GM19372 (cell line): Measurements from ENCODE around the gene ZFYVE28.

Experiments
- ATAC-seq: cut with Tn5 transposase; IDR thresholded peaks from one replicate; pipeline ENCODE4 v1.9.1; 2021; ENCODE audit warnings: mild to moderate bottlenecking, low read depth, moderate library complexity; ENCODE audit not compliant: unreplicated experiment

The ZFYVE28 gene

DNA sequence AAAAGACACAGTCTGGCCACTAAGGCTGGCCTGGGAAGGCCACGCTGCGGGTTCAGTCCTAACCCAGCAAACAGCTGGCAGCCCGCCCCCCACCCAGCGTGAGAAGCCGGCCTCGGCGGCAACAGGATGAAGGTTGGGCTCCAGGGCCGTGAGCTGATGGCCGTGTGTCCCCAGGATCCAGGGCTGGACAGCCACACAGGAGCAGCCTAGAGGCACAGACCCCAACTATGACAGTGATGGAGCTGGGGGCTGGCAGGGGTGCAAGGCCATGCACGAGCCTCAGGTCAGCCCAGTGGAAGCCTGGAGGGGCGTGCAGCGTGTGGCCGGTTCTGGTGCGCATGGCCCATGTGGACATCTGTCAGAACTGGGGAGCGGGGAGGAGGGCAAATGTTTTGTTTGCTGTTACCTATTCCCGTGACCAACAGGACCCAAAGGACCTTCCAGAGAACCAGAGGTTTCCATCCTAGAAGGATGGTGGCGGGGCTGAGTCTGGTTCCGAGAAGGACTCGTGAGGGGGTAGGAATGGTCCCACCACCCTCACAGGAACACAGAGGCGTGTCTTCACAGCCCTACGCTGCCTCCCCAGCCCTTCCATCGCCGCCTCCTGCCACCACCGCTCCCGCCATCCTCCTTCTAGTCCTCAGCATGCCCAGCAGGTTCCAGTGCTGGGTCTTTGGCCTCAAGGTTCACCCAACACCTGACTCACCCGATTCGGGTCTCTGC lies 46.5 kb downstream of the ZFYVE28 start:
- no peak for ATAC-seq

GRCh38 chr4:2370597-2371320 lies 47.7 kb downstream of the ZFYVE28 start:
- ATAC-seq, result no peak

DNA sequence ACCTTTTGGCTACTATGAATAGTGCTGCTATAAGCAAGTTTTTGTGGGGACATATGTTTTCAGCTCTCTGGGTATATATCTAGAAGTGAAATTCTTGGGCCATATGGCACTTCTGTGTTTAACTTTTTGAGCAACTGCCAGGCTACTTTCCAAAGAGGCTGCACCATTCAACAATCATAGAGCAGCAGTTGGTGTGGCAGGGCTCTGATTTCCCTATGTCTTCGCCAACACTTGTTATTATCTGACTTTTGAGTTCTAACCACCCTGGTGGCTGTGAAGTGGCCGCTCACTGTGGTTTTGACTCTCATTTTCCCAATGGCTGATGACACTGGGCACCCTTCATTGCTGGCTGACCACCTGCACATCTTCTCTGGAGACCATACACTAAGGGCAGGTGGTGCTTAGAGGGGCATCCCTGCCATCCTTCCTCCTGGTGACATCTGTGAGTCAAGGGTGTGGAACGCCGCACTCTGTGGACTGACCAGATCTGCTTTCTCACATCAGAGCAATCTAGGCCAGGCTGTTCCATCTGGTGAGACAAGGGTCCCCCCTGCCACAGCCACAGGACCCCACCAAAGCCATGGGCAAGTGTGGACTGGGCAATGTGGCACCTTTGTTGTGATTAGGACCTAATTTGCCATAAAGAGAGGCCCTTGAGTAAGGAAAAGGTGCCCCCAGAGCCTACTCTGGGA lies 49.6 kb downstream of the ZFYVE28 start:
- ATAC-seq, result no peak

DNA sequence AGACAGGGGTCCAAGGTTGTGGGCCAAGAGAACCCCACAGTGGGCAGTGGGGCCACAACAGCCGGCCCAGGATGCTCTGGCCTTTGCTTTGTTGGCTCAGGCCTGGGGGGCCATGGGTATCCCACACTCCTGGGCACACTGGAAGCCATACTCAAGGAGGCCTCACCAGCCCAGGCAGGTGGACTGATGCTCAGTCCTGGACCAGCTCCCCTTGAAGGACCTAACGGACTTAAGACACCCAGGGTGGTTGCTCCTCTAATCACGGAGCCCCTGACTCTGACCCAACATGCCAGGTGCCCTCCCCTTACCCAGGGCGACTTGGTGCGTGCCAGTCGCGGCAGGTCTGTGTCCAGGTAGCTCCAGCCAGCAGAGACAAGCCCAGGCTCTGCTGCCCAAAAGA lies 50.8 kb downstream of the ZFYVE28 start:
- no peak for ATAC-seq

DNA sequence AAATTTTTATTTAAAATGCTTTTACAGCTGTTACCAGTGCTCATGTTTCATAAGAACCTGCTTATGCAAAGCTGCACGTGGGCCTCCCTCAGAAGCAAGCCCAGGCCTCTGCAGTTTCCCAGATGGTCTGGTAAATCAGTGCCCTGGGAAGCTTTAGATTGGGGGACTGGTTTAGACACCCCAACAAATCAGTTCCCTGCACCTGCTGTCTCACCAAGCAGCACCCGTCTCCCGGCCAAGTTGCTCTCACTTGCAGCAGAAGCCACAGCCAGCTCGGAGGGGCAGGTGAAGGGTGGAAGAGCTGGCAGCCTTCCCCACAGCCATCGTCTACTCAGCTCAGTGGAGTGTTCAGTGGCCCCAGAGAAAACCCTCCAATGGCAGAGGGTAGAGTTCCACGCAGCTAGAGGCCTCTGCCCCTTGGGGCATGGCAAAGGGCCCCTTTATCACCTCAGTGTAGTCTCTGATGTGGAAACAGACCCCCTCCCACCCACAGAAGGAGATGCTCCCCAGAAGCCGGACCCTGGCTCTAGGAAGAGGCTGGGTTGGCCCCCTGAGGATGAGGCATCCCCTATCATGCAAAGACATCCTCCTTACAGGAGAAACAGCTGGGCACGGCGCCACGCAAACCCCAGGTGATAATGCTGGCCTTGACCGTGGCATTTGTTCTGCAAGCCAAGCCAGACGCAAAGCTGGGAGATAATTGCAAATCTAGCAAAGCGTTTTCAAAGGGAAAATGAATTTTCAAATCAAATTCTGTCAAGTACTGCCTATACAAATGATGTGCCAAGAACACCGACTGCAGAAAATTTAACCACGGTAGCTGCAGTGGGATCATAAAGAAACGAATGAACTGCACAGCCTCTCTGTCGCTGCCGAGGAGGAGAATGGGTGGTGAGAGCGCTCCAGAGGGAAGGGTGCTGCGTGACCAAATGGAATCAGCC lies 51.9 kb downstream of the ZFYVE28 start:
- no peak for ATAC-seq

GRCh38 chr4:2365913-2366210 lies 52.6 kb downstream of the ZFYVE28 start:
- ATAC-seq, result no peak

GRCh38 chr4:2365054-2365912 lies 53.2 kb downstream of the ZFYVE28 start:
- no peak for ATAC-seq

- no peak for ATAC-seq
Observed at GRCh38 chr4:2364654-2365053, 53.8 kb downstream of the ZFYVE28 start.

DNA sequence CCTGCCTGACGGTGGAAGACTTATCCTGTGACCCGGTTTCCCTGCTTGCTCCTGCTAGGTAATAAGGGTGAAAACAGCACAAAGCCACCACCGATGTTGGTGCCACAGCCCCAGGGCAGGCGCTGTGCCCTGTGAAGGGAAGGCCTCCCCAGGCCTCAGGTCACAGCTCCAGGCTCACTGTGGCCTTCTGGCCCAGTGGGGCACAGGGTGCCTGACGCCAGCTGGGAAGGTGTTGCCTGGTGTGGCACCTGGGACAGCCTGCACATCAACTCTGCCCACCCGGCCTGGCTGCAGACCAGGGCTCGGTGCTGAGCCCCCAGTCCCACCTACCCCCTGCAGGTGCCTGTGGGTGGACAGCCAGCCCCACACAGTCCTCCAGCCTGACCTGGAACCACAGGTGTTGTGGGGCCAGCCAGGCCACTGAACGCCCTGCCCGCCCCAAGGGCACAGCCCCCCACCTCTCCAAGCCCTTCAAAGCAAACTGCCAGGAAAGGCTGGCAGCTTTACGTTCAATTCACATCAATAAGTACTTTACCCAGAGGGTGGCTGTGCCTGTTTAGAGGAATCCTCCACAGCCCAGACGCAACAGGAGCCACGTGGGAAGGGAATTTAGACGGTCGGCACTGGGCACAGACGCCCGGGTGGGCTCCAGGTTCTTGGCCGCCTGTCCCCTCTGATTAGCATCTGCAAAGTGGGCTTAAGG lies 54.3 kb downstream of the ZFYVE28 start:
- no peak for ATAC-seq

- ATAC-seq, result no peak
Observed at GRCh38 chr4:2363056-2363721, 55.3 kb downstream of the ZFYVE28 start.

DNA sequence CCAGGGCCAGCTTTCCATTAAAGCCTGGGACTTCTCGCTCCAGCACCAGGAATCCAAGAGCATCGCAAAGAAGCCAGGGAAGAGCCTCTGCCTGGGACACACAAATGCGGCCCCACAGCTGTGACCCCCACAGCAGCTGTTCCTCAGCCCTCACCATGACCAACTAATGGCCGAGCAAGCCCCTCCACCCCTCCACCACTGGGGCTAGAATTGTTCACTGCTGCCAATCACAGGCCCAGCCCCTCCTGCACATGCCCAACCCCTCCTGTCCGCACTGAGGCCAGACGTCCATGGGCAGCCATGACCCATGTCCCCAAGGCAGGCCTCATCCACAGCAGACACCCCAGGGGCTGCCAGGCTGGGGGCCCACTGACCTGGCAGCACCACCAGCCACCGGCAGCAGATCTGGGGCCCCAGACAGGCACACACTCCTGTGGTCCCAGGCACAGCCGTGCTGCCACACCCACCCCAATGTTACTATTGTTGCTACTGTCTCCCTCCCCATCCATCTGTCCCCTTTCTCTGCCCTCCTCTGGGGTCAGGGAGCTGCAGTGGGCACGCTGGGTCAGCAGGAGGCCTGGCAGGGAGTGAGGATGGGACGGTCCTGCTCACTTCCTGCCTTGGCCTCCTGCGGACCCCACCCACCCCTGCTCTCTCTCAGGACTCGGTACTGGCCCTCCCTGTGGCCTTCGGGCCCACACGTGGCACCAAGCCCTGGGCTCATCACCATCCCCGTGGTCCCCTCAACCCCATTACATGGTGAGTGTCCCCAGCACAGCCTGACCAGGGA lies 56.0 kb downstream of the ZFYVE28 start:
- ATAC-seq, result no peak

DNA sequence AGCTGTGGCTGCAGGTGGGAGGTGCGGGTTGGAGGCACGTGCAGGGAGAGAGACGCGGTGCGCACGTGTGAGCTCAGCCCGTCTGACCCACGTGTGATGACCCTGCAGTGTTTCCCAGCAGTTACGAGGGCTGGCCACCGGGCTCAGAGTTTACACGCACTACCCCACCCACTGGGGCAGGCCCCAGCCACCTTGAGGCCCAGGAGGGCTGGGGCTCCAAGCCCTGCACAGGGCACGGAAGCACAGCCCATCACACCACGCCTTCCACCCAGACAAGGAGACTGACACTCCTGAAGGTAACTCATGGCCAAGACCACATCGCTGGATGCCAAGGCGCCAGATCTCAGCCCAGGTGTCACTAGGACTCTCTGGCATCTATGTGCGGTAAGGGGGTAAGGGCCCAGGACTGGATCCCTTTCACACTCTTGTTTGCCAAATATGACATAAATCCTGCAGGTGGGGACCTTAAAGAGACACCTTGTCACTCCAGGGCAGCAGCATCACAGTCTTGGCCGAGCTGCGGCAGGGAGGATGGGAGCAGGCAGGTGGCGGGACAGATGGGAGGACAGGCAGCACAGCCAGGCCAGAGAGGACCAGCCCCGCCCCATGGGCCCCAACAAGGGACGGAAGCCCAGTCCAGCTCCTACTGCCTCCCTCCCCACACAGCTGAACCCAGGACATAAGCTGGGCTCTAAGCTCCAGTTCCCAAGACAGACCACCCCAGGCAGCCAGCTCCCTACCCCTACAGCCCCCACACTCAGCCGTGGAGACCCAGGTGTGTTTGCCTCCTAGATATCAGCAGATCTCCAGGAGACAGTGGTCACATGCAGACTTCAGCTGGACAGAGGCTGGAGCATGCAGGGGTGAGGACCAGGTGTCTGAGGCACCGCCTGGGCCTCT lies 56.8 kb downstream of the ZFYVE28 start:
- ATAC-seq, result no peak

GRCh38 chr4:2360396-2360730 lies 58.1 kb downstream of the ZFYVE28 start:
- no peak for ATAC-seq

DNA sequence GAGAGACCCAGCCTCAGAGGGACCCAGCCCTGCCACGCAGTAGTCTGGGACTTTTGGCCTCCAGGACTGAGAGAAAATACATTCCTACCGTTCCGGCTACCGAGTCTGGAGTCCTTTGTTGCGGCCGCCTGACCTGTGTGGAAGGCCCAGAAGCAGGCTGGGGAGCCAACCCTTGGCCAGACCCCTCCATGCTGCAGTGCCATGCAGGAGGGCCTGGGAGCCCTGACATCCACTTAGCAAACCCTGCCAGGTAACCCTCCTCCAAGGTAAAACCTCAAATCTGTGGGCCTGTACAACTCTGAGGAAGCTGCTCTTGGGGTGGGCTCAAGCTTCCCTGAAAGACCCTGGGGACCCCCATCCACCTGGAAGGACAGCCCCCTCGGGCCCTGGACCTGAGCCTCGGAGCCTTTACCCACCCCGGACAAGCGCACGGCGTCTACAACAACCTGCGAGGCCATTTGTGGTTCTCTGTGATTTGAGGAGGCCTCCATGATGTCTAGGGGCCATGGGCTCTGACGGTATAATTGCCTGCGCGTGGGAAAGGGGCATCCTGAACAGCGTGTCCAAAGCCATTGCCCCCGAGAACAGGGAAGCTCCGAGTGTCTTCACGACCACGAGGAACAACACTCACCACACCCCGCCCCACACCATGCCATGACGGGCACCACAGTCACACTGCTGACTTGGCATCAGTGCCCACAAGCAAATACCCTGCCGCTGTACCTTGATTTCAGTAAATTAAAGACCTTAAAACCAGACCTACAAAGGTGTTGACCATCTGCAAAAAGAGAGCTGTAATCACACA lies 58.7 kb downstream of the ZFYVE28 start:
- ATAC-seq, result no peak

DNA sequence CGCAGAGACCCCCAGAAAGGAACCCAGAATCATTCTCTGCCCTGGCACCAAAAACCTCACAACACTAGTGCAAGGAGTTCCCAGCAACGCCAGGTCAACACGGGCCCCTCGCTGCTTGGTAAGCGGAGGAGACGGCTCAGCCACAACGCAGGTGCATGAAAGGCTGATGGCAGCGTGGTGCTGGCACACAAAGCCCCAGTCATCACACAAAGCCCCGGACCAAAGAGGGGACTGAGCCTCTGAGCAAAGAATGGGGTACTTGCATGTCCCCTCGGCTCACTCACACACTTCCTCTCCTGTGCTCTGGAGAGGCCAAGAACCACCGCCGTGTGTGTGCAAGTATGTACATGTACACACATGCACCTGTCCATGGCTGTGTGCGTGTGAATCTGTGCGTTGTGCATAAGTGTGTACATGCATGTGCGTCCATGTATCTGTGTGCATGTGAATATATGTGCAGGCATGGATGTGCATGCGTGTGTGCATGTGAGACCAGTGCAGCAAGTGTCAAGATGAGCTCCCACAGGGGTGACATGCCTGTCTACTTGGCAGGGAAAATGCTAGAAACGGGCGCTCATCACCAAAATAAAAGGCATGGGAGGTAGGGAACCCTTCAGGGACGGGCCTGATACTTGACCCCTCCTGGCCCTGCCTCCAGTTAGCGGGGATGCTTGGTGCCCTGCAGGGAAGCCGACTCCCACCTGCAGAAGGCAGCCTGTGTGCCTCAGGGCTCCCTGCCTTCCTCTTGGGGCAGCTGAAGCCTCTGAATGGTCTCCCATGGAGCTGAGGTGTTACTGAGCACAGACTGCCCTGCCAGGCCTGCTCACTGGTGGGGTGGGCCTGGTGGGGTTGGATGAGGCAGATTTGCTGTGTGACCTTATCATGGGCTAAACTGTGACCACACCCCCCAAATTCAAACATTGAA lies 60.4 kb downstream of the ZFYVE28 start:
- no peak for ATAC-seq
